GM21447 (cell line): ENCODE measurements around the gene ZFPM1.

Experiments
- ATAC-seq: cut with Tn5 transposase; IDR thresholded peaks from one replicate; pipeline ENCODE4 v1.9.1; 2021; ENCODE audit not compliant: unreplicated experiment

ZFPM1 gene

DNA sequence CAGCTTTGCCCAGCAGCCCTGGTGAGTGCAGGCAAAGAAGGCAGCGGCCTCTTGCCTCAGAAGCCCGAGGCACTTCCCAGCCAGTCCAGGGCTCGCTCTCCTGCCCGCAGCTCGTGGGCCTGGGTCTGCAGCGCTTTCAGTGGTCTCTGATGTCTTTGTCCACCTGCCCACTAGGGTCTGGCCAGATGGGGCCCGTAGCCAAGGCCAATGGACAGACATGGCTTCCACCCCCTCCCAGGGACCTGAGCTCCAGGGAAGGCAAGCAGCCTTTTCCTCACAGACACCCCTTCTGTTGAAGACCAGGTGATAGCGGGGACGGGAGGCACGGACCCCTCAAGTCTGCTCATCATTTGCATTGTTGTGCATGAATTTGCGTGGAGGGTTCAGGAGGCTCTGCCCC is 83.4 kb downstream of the ZFPM1 start:
- ATAC-seq = no peak

DNA sequence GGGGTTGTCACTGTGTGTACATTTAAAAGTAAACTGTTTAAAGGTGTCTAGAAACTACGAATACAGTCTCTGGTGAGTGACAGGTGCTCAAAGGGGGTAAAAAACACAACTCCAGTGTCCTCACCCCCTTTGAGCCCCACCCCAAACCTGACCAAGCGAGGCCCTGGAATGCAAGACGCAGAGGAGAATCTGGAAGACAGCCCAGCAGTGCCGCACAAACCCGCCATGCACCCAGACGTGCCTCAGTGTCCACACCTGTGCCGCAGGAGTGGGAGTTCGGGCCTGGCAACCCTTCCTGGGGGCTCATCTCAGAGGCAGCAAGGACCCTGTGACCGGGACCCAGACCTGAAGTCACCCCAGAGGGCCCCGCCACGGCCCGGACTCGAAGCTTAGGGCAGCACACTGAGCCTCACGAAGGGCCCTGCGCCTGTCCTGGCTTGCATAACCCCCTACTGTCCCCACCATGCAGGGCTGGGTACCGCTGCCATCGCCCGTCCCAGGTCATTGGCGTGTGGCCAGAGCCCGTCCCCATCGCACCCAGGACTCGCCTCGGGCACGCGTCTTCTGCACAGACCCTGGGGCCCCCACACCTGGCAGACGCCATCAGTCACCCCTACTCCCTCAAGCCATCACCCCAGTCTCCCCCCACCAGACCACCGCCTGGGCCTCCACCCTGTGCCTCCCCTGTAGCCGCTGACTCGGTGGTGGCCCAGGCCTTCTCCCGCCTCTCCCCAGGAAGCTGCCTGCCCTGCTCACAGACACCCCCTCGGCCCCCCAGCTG is 84.1 kb downstream of the ZFPM1 start:
- ATAC-seq = no peak

DNA sequence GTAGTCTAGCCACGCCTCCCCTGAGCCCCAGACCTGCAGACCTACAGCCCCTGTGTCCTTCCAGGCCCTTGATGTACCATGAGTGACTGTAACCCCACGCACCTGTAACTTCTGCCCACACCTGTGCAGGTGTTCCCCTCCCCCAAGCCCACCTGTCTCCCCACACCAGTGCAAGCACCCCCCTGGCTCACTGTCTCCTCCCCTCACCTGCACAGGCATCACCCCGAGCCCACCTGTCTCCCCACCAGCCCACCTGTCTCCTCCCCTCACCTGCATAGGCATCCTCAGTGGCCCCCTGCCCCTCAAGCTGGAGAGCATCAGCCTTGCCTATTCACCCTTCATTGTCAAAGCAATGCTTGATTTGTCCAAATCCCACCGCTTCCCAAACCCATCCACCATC is 84.8 kb downstream of the ZFPM1 start:
- ATAC-seq = no peak

DNA sequence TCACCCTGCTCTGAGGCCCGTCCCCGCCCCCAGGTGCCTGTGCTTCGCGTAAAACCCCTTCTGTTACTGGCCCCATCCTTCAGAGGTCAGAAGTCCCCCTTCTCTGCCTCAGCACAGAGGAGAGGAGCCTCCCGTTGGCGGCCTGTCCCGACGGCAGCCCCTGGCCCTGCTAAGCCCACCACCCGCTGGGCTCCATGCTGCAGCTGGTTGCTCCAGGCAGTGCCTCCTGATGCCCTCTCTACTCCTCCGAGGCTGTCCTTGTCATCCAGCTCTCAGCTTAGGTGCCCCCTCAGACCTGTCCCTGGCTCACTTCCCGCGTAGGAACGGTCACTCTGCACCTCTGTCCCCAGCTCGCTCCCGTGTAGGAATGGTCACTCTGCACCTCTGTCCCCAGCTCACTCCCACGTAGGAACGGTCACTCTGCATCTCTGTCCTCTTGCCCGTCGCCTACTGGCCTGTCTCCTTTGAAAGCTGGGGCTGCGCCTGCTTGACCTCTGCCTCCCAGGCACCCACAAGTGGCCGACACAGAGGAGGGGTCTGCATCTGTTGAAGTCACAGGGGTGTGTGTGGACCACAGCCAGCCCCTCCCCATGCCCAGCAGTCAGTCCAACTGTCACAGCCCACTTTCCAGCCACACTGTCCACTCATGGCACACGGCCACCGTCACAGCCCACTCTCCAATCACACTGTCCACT is 85.4 kb downstream of the ZFPM1 start:
- ATAC-seq = no peak

DNA sequence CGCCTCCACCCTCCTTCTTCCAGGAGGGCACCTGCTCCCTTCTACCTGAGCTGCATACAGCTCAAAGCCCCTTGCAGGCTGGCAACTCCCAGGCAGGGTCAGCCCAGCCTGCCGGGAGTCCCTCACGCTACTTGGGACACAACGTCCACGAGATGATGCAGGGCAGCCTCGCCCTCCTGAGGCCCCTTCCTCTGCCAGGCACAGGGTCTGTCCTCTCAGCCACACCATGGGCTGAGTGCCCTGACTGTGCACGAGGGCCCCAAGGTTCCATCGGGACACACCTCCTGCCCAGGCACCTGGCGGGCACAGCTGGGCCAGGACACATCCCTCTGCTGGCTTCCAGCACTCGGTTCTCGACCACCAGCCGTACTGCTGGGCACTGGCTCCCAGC is 86.2 kb downstream of the ZFPM1 start:
- ATAC-seq = no peak

DNA sequence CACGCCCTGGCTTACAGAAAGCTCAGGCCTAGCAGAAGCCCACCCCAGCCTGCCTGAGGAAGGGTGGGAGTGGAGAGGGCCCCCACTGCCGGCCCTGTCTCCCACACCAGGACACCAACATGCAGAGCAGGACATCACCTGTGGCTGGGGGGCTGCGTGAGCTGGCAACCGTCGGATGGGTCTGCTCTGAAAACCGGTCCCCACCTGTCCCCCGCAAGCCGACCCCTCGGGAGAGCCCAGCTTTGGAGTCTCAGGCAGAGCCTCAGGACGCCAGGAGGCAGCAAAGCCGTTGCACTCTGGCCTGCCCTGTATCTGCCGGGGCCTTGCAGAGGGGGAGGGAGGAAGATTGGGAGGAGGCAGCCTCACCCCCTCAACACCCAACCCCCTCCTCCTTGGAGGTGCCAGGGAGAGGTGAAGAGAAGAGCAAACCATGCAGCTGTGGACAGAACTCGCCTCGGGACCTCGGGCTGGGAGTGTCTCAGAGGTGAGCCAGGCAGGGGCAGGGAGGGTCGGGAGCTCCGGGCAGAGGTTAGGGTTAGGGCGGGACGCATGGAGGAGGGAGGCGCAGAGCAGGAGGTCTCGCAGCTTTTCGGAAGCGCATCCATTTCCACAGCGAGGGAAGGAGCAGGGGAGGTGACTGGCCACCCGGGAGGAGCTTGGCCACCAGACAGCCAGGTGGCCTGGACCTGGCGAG is 86.7 kb downstream of the ZFPM1 start:
- ATAC-seq = no peak

DNA sequence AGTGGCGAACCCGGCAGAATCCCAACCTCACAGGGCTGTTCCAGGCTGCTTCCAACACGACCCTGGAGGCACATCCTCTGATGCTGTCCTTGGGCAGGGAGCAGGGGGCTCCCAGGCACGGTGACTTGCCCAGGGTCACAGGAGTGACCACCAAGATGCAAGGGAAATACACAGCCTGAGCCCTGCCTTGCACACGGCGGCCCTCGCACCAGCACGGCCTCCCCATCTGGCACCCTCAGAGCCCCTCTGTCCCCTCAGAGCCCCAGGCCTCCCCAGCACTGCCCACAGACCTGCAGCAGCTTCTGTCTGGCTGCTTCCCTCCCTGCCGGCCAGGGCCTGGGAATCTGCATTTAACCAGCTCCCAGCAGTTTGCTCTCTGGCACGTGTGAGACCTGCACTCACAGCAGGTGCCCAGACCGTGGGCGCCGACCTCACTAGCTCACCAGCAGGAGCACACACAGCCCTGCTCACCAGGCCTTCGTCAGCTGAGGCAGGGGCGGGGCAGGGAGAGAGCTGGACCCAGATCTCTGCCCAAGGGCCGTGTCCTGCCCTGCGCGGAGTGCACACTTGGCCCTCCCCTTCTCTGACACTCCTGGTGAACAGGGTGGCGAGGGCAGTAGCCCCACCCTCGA is 87.4 kb downstream of the ZFPM1 start:
- no peak for ATAC-seq

DNA sequence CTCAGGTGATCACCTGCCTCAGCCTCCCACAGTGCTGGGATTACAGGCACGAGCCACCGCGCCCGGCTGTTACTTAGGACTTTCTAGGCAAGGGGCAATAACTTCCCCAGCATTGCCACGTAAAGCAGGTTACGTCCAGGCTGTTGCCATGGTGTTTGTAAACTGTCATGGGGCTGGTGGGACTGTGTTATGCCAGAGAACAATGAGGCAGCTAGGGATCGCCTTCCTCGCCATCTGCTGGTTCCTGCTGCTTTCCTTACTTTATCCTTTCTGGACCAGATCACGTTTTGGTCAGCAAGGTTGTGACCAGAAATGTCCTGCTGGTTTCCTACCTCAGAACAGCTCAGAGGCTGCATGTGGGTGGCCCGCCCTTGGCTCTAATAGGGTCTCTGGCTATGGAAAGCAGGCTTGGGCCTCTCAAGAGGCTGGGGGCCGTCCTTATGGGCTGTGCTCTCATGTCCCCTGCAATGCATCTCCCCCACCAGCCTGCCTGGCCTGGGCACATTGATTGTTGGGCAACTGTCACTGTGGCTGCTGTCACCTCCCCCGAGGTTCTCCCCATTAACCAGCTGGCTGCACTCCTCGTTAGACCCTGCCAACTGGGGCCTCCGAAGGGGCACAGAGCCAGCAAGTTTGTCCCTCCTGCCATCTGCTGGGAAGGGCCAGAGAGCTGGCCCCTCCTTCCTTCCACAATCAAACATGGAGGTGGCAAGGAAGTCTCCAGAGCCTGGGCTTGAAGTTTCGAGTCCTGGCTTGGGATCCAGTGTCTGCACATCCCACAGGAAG is 88.9 kb downstream of the ZFPM1 start:
- no peak for ATAC-seq

DNA sequence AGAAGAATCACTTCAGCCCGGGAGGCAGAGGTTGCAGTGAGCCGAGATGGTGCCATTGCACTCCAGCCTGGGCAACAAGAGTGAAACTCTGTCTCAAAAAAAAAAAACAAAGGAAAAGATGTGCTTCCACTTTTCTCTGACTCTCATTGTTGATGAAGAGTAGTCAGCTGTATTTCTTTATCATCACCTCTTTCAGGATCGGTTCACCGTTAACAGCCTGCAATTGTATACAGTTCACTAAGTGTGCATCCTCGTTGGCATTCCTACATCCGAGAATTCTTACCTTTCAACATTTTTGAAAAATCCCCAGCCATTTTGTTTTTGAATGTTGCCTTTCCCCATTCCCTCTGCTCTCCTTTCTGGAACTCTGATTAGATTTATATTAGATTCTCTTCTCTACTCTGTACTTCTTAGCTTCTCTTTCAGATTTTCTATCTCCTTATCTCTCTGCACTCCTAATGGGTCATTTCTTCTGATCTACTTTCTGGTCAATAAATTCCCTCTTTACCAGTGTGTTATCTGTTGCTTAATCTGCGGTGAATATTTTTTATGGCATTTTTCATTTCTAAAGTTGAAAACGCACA is 90.2 kb downstream of the ZFPM1 start:
- ATAC-seq = no peak

DNA sequence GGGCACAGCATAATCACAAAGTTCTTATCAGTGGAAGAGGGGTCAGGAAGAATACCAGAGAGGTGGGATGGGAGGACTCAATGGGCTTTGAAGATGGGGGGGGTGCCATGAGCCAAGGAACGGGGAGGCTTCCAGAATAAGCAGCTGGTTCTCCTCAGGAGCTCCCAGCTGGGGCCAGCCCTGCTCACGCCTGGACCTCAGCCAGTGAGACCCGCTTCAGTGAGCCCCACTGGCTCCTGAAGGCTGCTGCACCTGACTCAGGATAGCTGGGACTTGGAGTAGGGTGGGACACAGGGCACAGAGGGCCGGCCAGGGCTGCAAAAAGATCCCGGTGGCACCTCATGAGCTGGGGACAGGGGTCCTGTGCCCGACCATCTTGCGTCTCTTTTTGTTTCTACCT is 92.7 kb downstream of the ZFPM1 start:
- no peak for ATAC-seq

DNA sequence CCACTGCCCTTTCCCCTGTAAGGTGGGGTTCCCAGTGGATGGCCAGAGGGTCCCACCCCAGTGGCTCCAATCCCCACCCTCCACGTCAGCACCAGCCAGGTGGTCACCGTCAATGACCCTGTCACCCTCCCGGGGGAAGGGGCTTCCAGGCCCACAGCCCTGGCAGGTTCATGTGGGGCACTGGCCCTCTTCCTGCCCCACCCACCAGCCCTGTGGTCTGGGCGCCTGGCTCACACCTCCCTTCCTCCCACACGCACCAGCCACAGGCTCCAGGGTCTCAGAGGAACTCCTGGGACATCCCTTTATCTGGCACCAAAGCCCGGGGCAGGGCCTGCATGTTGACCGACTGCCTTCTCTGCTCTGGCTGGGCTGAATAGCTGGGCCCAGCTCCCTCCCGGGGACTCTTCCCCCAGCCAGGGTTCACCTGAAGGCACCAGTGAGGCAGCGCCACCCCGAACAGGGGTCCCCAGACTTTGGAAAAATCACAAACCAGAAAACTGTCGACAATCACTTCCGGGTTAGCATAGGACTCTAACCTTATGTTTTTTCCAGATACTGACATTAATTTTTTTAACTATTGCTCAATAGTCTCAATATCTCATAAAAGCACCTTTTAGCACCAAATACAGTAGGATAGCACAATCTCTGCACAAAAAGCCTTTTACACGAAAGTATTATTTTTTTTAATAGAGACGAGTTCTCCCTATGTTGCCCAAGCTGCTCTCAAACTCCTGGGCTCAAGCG is 95.2 kb downstream of the ZFPM1 start:
- ATAC-seq = no peak

DNA sequence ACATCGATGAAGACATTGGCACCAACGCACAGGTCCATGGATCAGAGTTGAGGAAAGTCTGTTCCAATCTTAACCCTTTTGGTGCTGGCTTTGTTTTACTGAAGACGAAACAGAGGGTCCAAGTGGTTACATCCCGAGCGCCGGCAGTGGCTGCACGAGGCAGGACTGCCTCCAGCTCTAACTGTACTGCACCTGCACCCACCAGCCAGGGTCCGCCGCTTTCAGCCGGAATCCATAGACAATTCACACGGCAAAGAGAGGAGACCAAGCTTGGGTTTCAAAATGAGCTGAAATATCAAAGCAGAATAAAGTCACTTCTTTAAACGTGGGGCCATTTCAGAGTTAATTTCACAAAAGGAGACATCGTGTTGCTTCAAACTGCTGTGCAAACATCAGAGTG is 95.9 kb downstream of the ZFPM1 start:
- no peak for ATAC-seq

DNA sequence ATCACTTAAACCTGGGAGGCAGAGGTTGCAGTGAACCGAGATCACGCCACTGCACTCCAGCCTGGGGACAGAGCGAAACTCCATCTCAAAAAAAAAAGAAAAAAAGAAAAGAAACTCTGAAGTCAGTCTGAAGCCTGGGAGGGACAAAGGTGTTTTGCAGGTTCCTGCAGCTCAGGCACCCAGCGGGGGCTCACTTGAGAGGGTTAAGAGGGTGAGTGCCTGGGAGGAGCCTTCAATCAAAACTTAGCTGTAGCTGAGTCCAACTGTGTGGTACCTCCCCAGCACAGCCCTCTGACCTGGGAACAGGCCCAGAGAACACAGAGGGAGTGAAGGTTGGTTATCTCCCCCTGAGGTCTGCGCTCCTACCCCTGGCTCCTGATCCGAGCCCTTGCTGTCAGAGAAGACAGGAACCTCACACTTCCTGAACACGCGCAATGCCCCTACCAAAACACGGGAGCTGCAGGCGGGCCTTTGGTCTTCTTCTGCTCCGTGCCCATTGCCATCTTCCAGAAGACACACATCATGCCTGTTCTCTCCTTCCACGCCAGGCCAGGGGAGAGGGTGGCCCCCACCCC is 96.7 kb downstream of the ZFPM1 start:
- no peak for ATAC-seq

DNA sequence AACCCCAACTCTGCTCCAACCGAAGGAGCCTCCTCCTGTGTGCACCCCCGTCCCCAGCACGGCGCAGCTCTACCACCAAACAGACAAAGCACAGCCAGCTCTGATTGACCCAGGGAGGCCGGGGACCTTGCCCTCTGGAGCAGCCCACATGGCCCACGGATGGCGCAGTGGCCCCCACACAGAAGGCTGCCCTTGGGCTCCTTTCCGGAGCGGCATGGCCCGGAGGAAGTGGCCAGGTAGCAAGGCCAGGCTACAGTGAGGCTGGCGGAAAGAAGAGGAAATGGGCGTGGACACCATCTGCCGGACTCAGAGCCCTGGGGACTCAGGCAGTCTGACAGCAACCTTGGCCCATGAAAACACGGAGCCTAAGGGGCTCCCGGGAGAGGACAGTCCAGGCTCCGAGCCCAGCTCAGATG is 97.2 kb downstream of the ZFPM1 start:
- no peak for ATAC-seq

DNA sequence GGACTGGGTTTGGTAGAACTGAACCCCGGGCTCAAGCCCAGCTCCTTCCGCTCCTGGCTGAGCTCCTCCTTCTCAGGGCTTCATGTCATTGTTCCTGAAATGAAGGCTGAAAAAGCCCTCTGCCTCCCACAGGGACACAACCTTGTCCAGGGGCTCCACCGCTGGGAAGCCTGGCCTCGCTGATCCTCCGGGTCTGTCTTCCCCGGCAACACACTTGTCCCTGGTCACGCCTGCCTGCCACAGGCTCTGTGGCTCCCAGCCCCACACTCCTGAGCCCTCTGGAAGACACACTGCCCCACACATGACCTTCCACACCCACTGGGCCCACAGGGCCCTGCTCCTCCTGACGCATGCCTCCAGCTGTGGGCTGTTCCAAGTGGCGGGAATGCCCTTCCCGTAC is 99.1 kb downstream of the ZFPM1 start:
- ATAC-seq = no peak

DNA sequence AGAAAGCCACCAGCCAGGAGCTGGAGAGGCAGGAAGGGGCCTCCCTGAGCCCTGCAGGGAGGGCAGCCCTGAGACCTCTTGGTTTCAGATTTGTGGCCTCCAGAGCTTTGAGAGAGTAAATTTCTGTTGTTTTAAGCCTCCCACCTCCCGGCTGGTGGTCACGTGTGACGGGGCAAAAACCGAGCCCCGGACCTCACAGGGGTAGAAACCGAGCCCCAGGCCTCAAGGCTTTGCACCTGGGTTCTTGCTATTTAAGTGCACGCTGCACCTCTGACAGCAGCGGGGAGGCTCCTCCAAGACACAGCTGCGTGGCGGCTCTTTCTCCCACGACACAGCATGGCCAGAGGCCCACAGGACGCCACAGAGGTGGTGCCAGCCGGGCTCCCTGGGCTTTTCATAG is 99.7 kb downstream of the ZFPM1 start:
- peak; percentile 58 for ATAC-seq

DNA sequence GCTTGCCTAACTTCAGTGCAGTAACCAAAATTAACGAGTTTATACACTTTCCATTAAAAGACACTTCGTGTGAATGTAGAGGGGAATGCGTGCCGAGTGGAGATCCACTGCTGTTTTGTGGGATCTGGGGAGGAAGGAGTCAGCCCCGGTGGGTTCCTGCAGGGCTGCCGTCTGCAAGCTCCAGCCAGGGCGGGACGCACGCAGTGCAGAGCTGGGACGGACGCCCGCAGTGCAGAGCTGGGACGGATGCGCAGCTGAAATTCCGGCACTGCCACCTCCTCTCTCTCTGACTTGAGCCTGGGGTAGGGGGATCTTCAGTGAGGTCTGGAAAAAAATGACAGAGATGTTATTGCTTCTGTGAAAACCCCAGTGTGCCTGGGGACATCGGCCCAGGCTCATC is 100.7 kb downstream of the ZFPM1 start:
- no peak for ATAC-seq

DNA sequence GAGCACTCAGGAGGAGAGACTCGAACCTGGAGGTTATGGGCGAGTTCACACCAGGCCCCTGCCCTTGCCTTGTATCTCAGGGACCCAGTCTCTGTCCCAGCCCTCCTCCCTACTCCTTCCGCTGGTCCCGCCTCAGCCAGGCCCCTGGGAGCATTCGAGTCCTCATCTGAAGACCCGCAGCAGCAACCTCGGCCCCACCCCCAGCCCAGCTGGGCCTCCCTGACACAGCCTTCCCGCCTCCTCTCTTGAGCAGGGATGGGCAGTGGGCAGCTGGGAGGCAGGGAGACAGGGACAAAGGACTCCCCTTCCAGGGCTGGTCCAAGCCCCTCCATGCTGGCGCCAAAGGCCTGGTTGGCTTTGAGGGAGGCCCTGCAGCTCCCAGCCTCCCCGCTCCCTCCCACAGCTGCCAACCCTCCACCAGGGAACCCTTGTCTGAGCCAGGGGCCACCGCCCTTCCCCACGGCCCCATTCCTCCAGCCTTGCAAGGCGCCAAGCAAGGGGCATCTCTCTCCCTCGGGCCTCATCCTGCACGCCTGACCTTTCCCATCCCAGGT is 101.7 kb downstream of the ZFPM1 start:
- no peak for ATAC-seq

DNA sequence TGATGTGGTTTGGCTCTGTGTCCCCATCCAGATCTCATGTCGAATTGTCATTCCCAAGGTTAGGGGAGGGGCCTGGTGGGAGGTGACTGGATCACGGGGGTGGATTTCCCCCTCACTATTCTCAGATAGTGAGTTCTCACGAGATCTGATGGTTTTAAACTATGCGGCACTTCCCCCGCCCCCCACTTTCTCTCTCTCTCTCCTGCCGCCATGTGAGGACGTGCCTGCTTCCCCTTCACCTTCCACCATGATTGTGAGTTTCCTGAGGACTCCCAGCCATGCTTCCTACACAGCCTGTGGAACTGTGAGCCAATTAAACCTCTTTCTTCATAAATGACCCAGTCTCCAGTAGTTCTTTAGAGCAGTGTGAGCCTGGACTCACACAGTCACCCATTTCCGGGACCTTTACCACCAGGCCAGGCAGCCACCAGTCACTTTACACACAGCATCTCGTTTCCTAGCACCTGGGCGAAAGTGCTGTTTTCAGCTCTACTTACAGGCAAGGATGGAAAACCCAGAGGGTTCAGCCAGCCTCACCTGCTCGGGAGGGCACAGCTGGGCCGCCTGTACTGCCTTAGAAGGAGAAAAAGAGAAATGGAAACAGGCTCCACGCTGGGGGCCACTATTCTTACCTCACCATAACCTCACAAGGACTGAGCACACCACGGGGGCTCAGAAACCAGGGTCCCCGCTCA is 103.4 kb downstream of the ZFPM1 start:
- no peak for ATAC-seq
